ENCODE results near the gene CANT1.

The CANT1 gene

GRCh38 chr17:78995022-78995760 is 14.4 kb downstream of the CANT1 start:
- DNase-seq (ENCODE audit: low read depth), result no peak

- no peak for DNase-seq (ENCODE audit: low read depth)
Observed at GRCh38 chr17:78993981-78994671, 15.4 kb downstream of the CANT1 start.

- DNase-seq (ENCODE audit: low read depth), result no peak
Observed at GRCh38 chr17:78993241-78993956, 16.2 kb downstream of the CANT1 start.

GRCh38 chr17:78992542-78993212 is 16.9 kb downstream of the CANT1 start:
- DNase-seq (ENCODE audit: low read depth), result no peak

GRCh38 chr17:78991906-78992532 is 17.5 kb downstream of the CANT1 start:
- DNase-seq (ENCODE audit: low read depth), result no peak

- DNase-seq (ENCODE audit: low read depth), result no peak
Observed at GRCh38 chr17:78991017-78991738, 18.4 kb downstream of the CANT1 start.

GRCh38 chr17:78990349-78991016 is 19.1 kb downstream of the CANT1 start:
- DNase-seq (ENCODE audit: low read depth), result no peak

GRCh38 chr17:78988152-78988551 is 21.4 kb downstream of the CANT1 start:
- DNase-seq (ENCODE audit: low read depth), result no peak

GRCh38 chr17:78986649-78987328 is 22.8 kb downstream of the CANT1 start:
- DNase-seq (ENCODE audit: low read depth), result no peak

GRCh38 chr17:78986048-78986648 is 23.4 kb downstream of the CANT1 start:
- DNase-seq (ENCODE audit: low read depth), result no peak

- DNase-seq (ENCODE audit: low read depth), result no peak
Observed at GRCh38 chr17:78985395-78985794, 24.2 kb downstream of the CANT1 start.

- DNase-seq (ENCODE audit: low read depth), result no peak
Observed at GRCh38 chr17:78981010-78981888, 28.3 kb downstream of the CANT1 start.

GRCh38 chr17:78980624-78980972 is 29.0 kb downstream of the CANT1 start:
- DNase-seq (ENCODE audit: low read depth), result no peak

GRCh38 chr17:78979780-78980623 is 29.6 kb downstream of the CANT1 start, which contains the start of gene LGALS3BP:
LGALS3BP (minus strand) TSS chr17:78979923; CDS start chr17:78977191, 2,732 bp downstream.
- DNase-seq (ENCODE audit: low read depth), result no peak

GRCh38 chr17:78977997-78978973 is 31.3 kb downstream of the CANT1 start:
- no peak for DNase-seq (ENCODE audit: low read depth)

- no peak for DNase-seq (ENCODE audit: low read depth)
Observed at GRCh38 chr17:78977681-78977943, 32.0 kb downstream of the CANT1 start.
